Measurements from ENCODE around the gene BACH2.
"Not testable (repeated sequence)": the region's sequence is repeated elsewhere in the genome, so short reads cannot be mapped to it uniquely, and the experiment has no call there.

The BACH2 gene

DNA sequence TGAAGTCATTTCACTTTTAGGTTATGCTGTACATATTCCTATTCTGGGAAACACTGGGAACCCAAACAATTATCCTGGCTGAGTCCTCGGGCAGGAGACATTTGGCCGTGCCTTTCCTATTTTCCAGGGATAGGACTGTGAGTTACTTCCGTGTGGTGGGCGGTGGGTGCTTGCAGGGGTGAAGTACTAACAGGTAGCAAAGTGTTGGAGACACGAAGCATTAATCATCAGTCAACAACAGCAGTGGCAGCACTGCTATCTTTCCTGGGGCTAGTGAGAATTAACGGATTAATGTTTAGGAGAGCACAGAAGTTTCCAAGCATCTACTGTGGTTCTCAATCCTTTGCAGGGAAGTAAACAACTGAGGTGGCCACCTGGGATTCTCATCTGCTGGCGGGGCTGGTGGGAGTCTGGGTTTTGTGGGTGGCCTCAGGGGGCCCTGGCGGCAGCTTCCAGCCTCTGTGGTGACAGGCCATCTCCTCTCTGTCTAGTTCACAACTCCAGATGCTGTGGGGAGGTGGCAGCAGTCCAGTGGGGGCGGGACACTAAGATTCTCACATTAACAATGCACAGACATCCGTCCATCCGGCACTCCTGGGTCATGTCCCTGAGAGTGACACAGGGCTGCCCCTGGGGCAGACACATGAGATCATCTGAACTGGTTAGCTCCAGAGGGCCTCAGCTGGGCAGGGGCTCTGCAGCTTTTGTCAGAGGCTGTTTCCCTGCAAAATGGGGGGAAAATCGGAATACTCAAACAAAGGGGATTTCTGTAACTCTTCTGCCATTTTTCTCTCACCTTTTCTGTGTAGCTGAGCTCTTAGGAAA is 311.5 kb downstream of the BACH2 start:
- DNase-seq: no peak

DNA sequence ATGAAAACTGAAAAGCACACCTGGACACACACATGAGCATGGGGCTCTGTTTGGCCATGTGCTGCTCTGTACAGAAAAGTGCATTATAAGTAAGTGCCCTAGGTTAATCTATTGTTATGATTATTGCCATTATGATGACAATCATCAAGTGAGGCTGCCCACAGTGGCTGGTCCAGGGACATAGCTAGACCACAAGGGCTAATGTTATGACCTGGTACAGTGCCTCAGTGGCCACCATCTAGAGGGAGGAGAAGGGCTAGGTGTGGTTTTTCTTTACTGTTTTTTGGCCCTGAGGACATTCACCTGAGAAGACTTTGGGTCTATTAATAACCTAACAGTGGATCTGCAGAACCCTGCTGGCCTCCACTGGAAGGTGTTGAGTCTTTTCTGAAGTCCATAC is 316.3 kb downstream of the BACH2 start:
- no peak for DNase-seq

DNA sequence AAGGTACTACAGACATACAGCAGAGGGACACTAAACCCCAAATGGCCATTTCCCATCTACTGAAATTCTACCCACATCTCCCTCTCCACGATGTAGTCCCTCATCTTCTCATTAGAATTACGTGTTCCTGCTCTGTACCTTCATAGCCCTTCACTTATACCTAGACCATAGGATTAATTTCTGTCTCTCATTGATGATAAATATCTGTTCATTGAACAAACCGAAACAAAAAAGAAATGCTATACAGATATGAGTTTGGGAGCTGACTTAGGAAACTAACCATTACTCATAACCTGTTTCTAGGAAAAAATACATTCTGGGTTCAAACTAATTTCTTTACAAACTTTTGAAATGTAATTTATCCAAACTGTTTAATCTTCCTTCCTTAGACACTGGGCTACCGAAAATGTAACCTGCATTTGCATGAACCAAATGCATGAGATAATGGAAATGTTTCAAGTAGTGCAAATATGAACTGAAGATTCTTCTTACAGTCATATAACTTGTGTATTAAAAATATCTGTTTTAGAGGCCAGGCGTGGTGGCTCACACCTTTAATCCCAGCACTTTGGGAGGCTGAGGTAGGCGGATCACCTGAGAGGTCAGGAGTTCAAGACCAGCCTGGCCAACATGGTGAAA is 317.0 kb downstream of the BACH2 start:
- no peak for DNase-seq

DNA sequence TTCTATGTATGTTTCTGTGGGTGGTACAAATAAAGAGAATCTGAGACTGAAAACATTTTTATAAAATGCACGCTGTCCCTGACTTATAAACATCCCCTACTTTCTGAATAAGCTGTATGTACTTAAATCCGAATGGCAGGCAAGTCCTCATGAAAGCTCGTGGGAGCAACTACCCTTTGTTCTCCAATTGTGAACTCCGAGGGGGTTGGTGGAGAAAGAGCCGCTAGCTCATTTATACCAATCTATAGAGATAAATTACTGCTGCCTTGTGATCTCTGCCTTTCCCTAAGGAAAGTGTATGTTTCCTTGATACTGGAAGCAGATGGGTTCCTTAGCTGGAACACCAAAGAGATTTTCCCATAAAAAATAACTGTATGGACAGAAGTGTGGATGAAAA is 317.9 kb downstream of the BACH2 start:
- no peak for DNase-seq

DNA sequence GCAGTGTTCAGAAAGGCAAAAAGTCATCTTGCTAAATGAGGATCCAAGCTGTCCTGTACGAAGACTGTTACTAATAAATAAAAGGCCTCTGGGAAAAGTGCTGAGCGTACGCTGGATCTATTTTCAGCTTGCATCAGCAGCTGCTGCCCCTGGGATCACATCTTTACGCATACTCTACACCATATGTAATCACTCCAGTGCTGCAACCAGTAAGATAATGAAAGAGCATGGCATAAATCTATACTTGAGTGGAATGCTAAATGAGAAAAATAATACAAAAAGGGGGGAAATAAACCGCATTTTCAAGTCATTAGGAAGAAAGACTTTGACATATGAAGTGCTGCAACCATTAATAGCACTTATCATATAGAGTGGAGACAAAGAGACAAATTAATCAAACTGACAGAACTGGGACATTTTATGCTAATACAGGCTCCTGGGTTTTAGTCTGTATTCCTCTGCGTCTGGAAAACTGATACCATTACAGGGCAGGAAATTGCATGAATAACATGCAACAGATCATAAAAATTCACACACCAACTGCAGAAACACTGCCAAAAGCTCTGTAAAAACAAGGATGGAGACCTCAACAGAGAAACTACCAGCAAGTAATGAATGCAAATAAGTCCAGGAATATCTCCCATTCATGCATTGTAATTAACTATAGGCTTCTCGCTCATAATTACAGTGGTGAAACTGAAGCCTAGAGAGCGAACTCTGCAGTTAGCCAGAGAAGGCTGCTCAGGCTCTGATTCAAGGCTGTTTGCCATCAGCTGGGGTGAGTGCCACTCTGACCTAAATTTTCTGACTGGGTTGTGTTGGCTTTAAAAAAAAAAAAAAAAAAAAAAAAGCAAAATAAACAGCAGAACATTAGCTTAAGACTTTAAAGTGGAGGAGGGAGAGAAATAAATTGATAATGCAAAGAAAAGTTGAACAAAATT is 318.6 kb downstream of the BACH2 start:
- DNase-seq: no peak

DNA sequence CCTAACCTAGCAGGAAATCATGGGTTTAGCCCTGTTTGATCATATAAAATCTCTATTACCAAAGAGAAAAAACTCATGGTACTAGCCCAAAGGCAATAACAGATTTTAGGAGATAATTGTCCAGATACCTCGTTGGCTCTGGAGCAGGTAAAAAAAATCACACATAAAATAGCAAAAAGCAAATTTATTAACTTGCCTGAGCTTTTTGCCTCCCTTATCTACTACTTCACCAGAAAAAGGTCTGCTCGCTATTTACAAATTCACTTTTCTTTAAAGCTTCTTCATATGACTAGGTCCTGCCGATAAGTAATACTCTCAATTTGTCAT is 320.0 kb downstream of the BACH2 start:
- no peak for DNase-seq

DNA sequence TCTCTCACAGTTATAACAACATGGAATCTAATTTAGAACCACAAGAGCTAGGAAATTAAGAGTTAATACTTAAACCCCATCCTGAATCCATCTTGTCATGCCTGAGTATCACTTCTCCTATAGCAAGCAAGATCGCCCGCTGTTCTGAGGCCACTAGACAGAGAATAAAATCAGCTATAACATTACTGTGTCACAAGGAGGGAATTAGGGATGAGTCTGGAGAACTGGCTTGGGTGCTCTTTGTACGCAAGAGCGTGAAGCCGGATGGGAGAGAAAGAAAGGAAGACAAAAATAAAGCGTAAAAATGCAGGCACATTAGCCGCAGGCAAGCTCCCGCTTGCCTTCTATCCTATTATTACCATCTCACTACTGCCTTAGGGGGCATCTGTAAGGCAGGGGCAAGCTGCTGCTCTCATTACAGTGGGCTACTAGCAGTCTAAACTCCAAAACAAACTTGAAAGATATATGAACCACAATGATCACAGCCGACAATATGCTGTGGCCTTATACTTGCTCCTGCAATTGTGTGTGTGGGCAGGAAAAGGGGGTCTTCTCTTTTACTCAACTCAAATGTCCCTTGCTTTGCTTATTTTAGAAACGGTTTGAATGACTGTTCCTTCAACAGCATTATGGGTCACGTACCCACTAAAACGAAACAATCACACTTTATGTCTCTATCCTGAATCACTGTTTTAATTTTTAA is 320.5 kb downstream of the BACH2 start:
- DNase-seq: no peak

DNA sequence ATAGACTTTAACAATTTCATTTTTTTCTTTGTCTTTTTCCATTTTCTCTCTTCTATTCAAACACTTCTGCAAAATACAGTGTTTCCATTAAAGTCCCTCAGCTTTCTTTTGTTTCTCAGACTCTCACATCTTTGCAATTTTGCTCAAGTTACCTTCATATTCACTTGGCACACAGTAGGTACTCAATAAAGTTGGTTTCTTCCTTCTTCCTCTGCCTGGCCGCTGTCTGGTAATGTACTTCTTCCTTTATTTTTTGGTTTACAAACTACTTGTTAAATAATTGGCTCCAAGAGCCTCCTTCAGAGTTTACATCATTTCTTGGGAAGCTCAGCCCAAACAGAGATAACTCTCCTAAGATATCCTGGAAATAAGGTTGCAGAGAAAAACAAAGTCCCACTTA is 321.3 kb downstream of the BACH2 start:
- DNase-seq: no peak

DNA sequence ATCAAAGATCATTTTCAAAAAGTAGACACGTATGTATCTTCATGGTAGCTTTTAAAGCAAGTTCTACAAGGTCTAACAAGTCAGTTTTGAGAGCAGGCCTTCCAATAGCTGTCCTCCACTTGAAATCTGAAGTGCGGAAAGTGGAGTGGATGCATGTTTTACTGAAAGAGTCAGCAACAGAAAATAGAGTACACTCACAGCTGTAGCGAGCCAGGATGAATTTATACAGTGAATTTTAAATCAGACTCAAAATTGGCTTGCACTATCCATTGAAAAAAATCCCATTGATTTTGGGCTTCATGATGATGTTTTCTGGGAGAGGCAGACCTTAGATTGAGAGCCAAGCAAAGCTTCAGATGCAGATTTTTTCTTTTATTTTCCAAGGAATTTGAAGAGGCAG is 321.8 kb downstream of the BACH2 start:
- DNase-seq: no peak

DNA sequence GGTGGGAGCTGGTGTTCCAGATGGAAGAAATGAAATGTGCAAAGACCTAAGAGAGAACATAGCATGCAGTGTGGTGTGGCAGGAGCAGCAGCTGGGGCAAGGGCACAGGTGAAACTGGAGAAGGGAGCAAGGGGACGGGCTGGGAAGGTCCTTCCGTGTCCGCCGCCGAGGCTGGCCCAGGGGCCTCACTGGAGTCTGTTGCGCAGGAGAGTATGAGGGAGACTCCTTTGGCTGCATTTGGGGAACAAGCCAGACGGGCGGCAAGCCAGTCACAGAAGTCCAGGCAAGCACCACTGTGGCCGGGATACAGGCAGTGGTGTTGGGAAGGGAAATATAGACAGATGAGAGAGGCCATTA is 324.6 kb downstream of the BACH2 start:
- DNase-seq: no peak

DNA sequence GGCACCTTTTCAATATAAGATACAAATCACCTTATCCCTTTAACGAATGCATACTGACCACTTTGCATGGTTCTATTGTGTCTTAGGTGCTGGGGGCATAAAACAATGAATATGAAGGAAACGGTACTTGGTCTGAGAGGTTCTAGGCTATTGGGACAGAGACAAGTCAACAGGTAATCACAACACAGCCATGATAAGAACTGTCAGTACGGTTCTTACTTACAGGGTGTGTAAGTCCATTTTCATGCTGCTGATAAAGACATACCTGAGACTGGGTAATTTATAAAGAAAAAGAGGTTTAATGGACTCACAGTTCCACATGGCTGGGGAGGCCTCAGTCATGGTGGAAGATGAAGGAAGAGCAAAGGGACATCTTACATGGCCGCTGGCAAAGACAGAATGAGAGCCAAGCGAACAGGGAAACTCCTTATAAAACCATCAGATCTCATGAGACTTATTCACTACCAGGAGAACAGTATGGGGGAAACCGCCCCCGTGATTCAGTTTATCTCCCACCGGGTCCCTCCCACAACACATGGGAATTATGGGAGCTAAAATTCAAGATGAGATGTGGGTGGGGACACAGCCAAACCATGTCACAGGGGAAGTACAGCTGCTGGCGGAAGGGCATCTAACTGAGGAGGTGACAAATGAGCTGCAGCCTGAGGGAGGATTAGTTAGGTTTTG is 325.2 kb downstream of the BACH2 start:
- not testable (repeated sequence) for DNase-seq

DNA sequence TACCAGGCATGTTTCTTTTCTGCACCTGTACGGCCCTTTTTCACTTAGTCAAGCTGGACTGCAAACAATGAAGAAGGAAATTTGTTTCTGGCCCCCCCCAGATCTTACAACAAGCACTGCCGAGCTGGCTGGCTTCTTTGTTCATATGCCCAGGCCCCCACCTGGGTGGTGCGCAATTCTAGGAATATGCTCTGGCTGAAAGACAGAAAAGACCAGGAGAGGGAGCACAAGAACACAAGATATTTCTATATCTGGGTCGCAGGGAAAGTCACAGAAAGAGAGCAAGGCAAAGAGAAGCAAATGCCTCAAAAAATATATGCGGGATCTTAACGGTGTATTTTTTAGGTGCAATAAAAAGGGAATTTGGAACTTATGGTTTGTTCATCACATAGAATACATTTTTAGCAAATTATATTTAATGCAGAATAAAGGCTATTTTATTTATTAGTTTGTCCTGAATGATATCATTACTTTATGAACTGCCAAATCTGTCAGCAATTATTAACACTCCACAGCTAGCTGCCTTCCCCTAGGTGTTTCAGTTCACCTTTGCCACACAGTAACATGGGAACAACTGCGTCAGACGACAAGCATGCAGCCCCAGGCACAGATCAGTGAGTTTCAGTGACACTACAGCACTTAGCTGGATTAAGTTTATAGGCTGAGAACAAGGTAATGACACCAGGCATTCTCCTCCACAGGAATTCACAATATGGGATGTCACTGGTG is 325.9 kb downstream of the BACH2 start:
- no peak for DNase-seq

DNA sequence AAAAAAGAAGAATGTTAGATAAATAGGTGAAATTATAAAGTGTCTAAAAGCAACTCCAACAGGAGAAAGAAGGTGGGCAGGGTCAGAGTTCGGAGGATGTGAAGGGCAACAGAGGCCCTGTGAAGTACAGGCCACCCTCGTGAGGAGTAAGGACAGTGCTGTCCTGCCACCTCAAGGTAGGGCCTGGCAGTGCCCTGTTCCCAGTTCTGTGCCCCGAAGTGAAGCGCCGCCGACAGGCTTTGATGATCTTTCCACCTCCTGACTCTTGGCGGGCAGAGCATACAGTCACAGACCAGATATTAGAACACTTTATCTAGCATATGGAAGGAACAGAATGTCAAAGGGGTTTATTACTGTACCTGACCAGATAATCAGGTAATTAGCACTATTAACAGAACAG is 326.6 kb downstream of the BACH2 start:
- DNase-seq: no peak

DNA sequence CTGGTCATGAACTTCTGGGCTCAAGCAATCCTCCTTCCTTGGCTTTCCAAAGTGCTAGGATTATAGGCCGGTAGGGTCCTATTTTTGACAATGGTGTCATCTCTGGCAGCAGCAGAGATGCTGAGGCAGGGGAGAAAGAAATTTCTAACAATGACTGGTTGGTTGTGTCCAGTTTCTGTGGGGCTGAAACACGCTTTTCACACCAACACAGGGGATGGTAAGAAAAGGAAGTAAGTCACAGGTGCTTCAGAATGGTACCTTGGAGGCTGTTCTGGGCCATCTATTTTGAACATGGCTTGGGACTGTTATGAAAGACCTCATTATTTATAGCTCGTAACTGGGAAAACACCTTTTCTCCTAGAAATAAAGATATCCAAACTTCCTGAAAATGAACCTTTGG is 329.7 kb downstream of the BACH2 start:
- no peak for DNase-seq

DNA sequence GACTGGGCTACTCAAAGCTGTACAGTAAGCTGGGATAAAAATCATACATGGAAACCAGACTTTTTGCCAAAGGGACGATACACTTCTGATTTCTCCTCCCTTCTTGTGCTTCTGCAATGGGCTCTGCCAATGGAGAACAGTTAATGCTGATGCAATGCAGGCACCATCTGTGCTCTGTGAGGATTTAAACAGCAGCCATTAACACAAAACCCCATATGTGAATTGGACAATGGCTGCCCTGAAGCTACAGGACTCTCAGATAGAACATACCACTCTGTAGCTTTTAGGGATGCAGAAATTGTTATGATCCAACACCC is 330.5 kb downstream of the BACH2 start:
- DNase-seq: no peak

DNA sequence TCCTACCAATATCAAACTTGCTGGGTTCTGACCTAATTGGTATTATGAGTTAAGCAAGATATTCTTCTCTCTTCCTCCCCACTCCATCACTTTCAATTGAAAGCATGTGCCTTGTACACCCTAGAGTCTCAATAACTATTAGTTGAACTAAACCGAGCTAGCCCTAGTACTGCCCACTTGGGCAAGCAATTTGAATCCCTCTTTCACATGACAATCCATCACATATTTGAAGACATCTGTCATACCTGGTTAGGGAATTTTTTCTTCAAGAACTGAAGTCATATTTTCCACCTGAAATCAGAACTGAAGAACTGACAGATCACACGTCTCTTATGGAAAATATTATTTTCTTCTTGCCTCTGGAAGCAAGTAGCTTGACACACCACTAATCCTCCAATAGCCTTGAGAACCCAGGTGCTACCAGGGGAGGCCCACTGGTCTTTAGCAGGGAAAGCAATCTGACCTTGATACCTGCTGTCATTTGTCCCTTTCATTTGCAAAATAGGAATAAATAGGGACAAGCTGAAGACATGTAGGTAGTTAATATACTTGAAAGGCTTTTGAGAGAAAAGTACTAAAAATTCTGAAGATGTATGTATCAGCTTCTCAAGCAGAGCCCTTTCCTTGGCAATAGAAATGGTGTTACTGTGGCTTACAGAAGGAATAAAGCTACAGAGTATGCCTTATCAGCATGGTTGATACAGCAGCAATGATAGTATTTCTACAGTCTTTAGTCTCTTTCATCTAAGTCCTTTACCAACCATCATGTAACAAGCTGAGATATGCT is 331.0 kb downstream of the BACH2 start:
- no peak for DNase-seq

DNA sequence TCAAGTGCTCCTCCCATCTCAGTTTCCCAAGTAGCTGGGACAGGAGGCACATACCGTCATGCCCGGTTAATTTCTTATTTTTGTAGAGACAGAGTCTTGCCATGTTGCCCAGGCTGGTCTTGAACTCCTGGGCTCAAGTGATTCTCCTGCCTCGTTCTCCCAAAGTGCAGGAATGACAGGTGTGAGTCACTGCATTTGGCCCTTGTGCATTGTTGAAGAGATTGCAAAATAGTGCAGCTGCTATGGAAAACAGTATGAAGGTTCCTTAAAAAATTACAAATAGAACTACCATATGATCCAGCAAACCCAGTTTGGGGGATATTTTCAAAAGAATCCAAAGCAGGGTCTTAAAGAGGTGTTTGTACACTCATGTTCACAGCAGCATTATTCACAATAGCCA is 333.3 kb downstream of the BACH2 start:
- DNase-seq: no peak

DNA sequence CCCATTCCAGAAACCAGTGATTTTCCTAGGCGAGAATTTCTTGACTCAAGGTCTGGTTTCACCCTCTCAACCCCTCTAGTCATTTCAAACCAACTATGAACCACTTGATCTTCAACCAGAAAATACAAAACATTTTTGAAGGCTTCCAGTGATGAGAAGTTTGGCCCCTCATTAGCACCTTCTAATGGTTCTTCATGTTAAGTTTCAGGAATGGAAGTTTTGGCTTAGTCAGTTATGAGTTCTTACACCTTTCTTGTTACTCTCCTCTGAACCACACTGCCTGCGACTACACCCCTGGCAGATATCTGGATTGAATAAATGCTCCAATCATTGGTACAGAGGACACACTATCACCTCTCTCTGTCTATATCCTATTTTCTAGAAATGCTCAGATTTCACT is 335.2 kb downstream of the BACH2 start:
- no peak for DNase-seq

DNA sequence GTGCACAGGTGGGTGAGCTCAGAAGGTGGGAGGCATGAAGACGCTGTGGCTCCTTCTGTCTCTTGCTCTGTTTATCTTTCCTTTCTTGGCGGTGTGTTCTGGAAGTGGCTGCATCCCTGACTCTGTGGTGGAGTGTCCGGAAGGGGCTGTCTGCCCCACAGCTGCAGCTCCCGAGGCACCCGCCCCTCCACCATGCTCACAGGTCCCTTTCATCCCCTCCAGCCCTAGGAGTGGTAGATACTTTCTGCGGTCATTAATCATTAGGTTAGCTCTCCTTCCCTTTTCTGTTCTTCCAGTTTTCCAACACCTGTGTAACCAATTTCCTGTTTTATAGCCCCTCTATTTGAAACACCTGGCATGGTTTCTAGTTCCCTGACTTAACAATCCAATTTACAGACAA is 336.8 kb downstream of the BACH2 start:
- DNase-seq: no peak

DNA sequence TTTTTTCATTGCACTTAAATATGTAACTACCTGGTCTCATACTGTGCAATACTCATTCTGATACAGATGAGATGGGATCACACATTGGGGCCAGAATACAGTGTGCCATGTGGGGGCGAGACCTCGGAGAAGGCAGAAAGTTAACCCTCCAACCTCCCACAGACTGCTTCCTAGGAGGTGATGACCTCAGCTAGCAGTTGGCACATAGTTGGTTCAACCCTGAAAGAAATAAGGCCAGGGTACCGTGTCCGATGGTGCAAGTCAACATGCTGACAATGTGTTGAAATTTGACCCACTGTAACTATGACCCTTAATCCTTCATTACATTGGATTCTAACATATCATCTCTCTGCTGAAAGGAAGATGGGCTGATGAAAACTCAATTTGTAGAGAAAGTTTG is 340.5 kb downstream of the BACH2 start:
- no peak for DNase-seq

DNA sequence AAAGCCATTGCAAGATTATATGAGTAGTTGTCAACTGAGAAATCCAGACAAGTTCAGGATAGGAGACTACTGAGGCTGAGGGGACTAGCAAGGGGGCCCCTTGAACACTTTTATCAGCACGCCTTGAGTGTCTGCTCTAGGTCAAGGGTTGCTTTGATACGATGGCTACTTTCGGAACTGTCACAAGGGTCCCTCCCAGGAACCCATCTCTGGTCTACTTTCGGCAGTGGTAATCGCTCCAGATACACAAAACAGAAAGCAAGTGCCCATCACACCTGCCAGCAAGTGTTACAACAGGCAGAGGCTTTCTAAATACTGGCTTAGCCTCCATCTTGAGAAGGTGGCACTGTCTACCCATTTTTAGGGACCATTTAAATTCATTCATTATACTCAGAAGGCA is 341.3 kb downstream of the BACH2 start:
- no peak for DNase-seq
